Ishikawa (cell line): Measurements from ENCODE around the gene RGN.

ENCODE experiments used
- CEBPB ChIP-seq: IDR thresholded peaks from 2 replicates; pipeline ENCODE4 v1.6.1; 2012
- CREB1 ChIP-seq: IDR thresholded peaks from 2 replicates; pipeline ENCODE4 v1.6.1; 2012; ENCODE audit warnings: low read depth
- EGR1 ChIP-seq: IDR thresholded peaks from 2 replicates; pipeline ENCODE4 v1.6.1; 2012
- EP300 ChIP-seq: IDR thresholded peaks from 2 replicates; pipeline ENCODE4 v1.6.1; 2012; ENCODE audit warnings: borderline replicate concordance
- FOXM1 ChIP-seq: IDR thresholded peaks from 2 replicates; pipeline ENCODE4 v1.6.1; 2012; ENCODE audit warnings: low read depth, borderline replicate concordance
- MAX ChIP-seq: IDR thresholded peaks from 2 replicates; pipeline ENCODE4 v1.6.1; 2012
- NFIC ChIP-seq: IDR thresholded peaks from 2 replicates; pipeline ENCODE4 v1.6.1; 2012
- RAD21 ChIP-seq: IDR thresholded peaks from 2 replicates; pipeline ENCODE4 v1.6.1; 2012; ENCODE audit warnings: low read depth
- REST ChIP-seq: IDR thresholded peaks from 2 replicates; pipeline ENCODE4 v1.6.1; 2012; ENCODE audit warnings: low read depth, mild to moderate bottlenecking
- TAF1 ChIP-seq: IDR thresholded peaks from 2 replicates; pipeline ENCODE4 v1.6.1; 2012; ENCODE audit warnings: low read depth, mild to moderate bottlenecking
- TCF12 ChIP-seq: IDR thresholded peaks from 2 replicates; pipeline ENCODE4 v1.6.1; 2012; ENCODE audit warnings: low read depth
- TEAD4 ChIP-seq: IDR thresholded peaks from 2 replicates; pipeline ENCODE4 v1.6.1; 2012
- USF1 ChIP-seq: IDR thresholded peaks from 2 replicates; pipeline ENCODE4 v1.6.1; 2012
- YY1 ChIP-seq: IDR thresholded peaks from 2 replicates; pipeline ENCODE4 v1.6.1; 2012; ENCODE audit warnings: low read depth
- ZBTB7A ChIP-seq: IDR thresholded peaks from 2 replicates; pipeline ENCODE4 v1.6.1; 2012; ENCODE audit warnings: low read depth

Gene RGN

GRCh38 chrX:47078129-47079043 is at the start of gene RGN:
Gene RGN (plus strand): TSS chrX:47078443. CDS start chrX:47081145, 2,702 bp downstream.
- no peak for TF ChIP-seq TEAD4
- no peak for TF ChIP-seq NFIC
- TF ChIP-seq USF1 = no peak
- no peak for TF ChIP-seq TCF12
- TF ChIP-seq EGR1 = no peak
- TF ChIP-seq RAD21 = no peak
- no peak for TF ChIP-seq YY1
- no peak for TF ChIP-seq FOXM1
- TF ChIP-seq TAF1 = no peak
- no peak for TF ChIP-seq ZBTB7A
- no peak for TF ChIP-seq CREB1
- no peak for TF ChIP-seq REST
- no peak for TF ChIP-seq CEBPB
- no peak for TF ChIP-seq MAX
- TF ChIP-seq EP300 = no peak

- TF ChIP-seq RAD21 = peak; percentile 57
- no peak for TF ChIP-seq TEAD4
These were observed 47.9 kb upstream of the RGN start for GRCh38 chrX:47030339-47030738.

GRCh38 chrX:47047989-47048388 is 30.3 kb upstream of the RGN start:
- TF ChIP-seq EGR1 (no peak), MAX (no peak), CEBPB (no peak), YY1 (no peak)

- TF ChIP-seq EGR1 = no peak
- TF ChIP-seq TCF12 = no peak
- no peak for TF ChIP-seq YY1
- TF ChIP-seq REST = no peak
These were observed 18.9 kb upstream of the RGN start for GRCh38 chrX:47059142-47059874.

GRCh38 chrX:47060708-47061107 is 17.5 kb upstream of the RGN start:
- TF ChIP-seq CEBPB = no peak
- TF ChIP-seq CREB1 = no peak
- TF ChIP-seq REST = no peak
- no peak for TF ChIP-seq EP300
- TF ChIP-seq MAX = no peak
- TF ChIP-seq USF1 = no peak
- no peak for TF ChIP-seq EGR1
